DMS114 treated with DMSO at 0.1 percent for 48 hours (cell line): ENCODE data around the gene NKX2-3.

Experiments
- DNase-seq: peaks from one replicate; lab custom pipeline; 2025; ENCODE audit not compliant: unreplicated experiment; lab: John Stamatoyannopoulos, UW

NKX2-3 gene

GRCh38 chr10:99525897-99526296 is 6.8 kb upstream of the NKX2-3 start:
- no peak for DNase-seq

GRCh38 chr10:99526861-99527504 is 5.8 kb upstream of the NKX2-3 start:
- DNase-seq: no peak

GRCh38 chr10:99527526-99528493 is 4.9 kb upstream of the NKX2-3 start:
- no peak for DNase-seq

- DNase-seq: no peak
These were observed 4.0 kb upstream of the NKX2-3 start for GRCh38 chr10:99528494-99529441.

GRCh38 chr10:99529591-99530107 is 3.1 kb upstream of the NKX2-3 start:
- no peak for DNase-seq

- no peak for DNase-seq
These were observed 2.4 kb upstream of the NKX2-3 start for GRCh38 chr10:99530108-99531025.

- DNase-seq: no peak
These were observed 1.6 kb upstream of the NKX2-3 start for GRCh38 chr10:99531026-99531695.

GRCh38 chr10:99531696-99532593 is 797 bp upstream of the NKX2-3 start:
- no peak for DNase-seq

- DNase-seq: no peak
These were observed 1.0 kb downstream of the NKX2-3 start for GRCh38 chr10:99533496-99534449.

GRCh38 chr10:99534450-99534938 is 1.8 kb downstream of the NKX2-3 start:
- DNase-seq: no peak

- DNase-seq: peak; percentile 20
These were observed 2.4 kb downstream of the NKX2-3 start for GRCh38 chr10:99534939-99535763.

- no peak for DNase-seq
These were observed 3.1 kb downstream of the NKX2-3 start for GRCh38 chr10:99535764-99536337.

GRCh38 chr10:99536338-99537085 is 3.8 kb downstream of the NKX2-3 start:
- no peak for DNase-seq

GRCh38 chr10:99537086-99537988 is 4.6 kb downstream of the NKX2-3 start:
- DNase-seq: no peak
